Activated CD8-positive, alpha-beta memory T cell treated with anti-CD3 and anti-CD28 coated beads, Interleukin-2, amount 50 U/mL, for 48 hours (primary cell): ENCODE measurements around the gene ATP2A1.
"Not testable (repeated sequence)": the region's sequence is repeated elsewhere in the genome, so short reads cannot be mapped to it uniquely, and the experiment has no call there.

Experiments
- DNase-seq: peaks from one replicate; pipeline ENCODE4 v3.0.0-alpha.2; 2020

ATP2A1 gene

GRCh38 chr16:28913946-28914724, 35.8 kb downstream of the ATP2A1 start:
- no peak for DNase-seq

- DNase-seq: no peak
These were observed 36.9 kb downstream of the ATP2A1 start for GRCh38 chr16:28915181-28915580.

- no peak for DNase-seq
These were observed 38.8 kb downstream of the ATP2A1 start for GRCh38 chr16:28917095-28917494.

GRCh38 chr16:28918698-28919097, 40.4 kb downstream of the ATP2A1 start:
- DNase-seq: no peak

GRCh38 chr16:28923231-28923587, 44.9 kb downstream of the ATP2A1 start:
- no peak for DNase-seq

- DNase-seq: no peak
These were observed 45.5 kb downstream of the ATP2A1 start for GRCh38 chr16:28923652-28924398.

GRCh38 chr16:28924399-28924761, 46.1 kb downstream of the ATP2A1 start:
- no peak for DNase-seq

- peak; percentile 100 for DNase-seq
These were observed 46.6 kb downstream of the ATP2A1 start, which contains the start of gene RABEP2 for GRCh38 chr16:28924762-28925385. TSS of gene RABEP2 (minus strand) at chr16:28925238. CDS start at chr16:28925163, 75 bp downstream.

GRCh38 chr16:28925386-28926228, 47.3 kb downstream of the ATP2A1 start:
- DNase-seq: peak; percentile 89

- not testable (repeated sequence) for DNase-seq
These were observed 48.0 kb downstream of the ATP2A1 start for GRCh38 chr16:28926284-28926683.

- no peak for DNase-seq
These were observed 49.5 kb downstream of the ATP2A1 start for GRCh38 chr16:28927815-28928214.

- DNase-seq: no peak
These were observed 51.9 kb downstream of the ATP2A1 start for GRCh38 chr16:28930203-28930602.

- no peak for DNase-seq
These were observed 52.4 kb downstream of the ATP2A1 start for GRCh38 chr16:28930652-28931051.

GRCh38 chr16:28931801-28932225, 53.5 kb downstream of the ATP2A1 start, which contains the start of gene CD19:
TSS of gene CD19 (plus strand) at chr16:28931971. CDS start at chr16:28932001, 30 bp downstream.
- DNase-seq: no peak

GRCh38 chr16:28932339-28933141, 54.3 kb downstream of the ATP2A1 start:
- no peak for DNase-seq

- DNase-seq: no peak
These were observed 54.9 kb downstream of the ATP2A1 start for GRCh38 chr16:28933171-28933570.

- no peak for DNase-seq
These were observed 57.1 kb downstream of the ATP2A1 start for GRCh38 chr16:28935346-28935745.

GRCh38 chr16:28935924-28936783, 57.9 kb downstream of the ATP2A1 start:
- DNase-seq: peak; percentile 96

GRCh38 chr16:28936784-28937155, 58.5 kb downstream of the ATP2A1 start:
- DNase-seq: no peak

GRCh38 chr16:28937222-28937876, 59.1 kb downstream of the ATP2A1 start:
- DNase-seq: no peak
